Colonic mucosa (tissue), 4 donors: ENCODE data around the gene PKHD1. TPM values are rescaled to one million over a fixed set of nuclear protein-coding genes. Genes with fewer than 3 reads are reported as not detected.

Experiments used
- DNase-seq: peaks from one replicate; pipeline ENCODE4 v3.0.0-alpha.2; 2020
- H3K27ac ChIP-seq: fragments of 200-600 bp; one replicate; pipeline ENCODE4 v1.8.0; 2021
- H3K27me3 ChIP-seq: fragments of 200-600 bp; one replicate; pipeline ENCODE4 v1.8.0; 2021
- H3K36me3 ChIP-seq: fragments of 200-600 bp; one replicate; pipeline ENCODE4 v1.8.0; 2021
- H3K4me1 ChIP-seq: fragments of 200-600 bp; one replicate; pipeline ENCODE4 v1.8.0; 2021; ENCODE audit warnings: mild to moderate bottlenecking
- H3K4me3 ChIP-seq: fragments of 200-600 bp; one replicate; pipeline ENCODE4 v1.8.0; 2021
- H3K9ac ChIP-seq, 2 donors: one replicate each; pipeline ENCODE4 v1.7.0; 2013; ENCODE audit warnings: control low read depth in 2 of 2, low read depth in 2 of 2, low read length in 2 of 2
- H3K9me3 ChIP-seq: fragments of 200-600 bp; one replicate; pipeline ENCODE4 v1.8.0; 2021
- CTCF ChIP-seq: fragments of 200-600 bp; IDR thresholded peaks from one replicate; pipeline ENCODE4 v1.8.0; 2022; ENCODE audit warnings: antibody characterized with exemption, mild to moderate bottlenecking
- intact Hi-C: fragments of 100-400 bp; cut with DNase I; formaldehyde crosslinking; loops from one replicate; pipeline ENCODE4 v1.14.1; 2022
- total RNA-seq, 2 donors: library from RNA; stranded (reverse); fragmentation: NEBNext Ultra II Directional in 1 of 2; extraction: Animal tissue kit (Norgen Biotek cat#: 25700) in 1 of 2; gene quantifications; one replicate each; pipeline ENCODE4 v1.2.1, GENCODE V29; 2021
- donor health status: healthy.
- donor health status: DM: no; HTN: no; CAD: no.
- donor health status: DM: no; HTN: no; CAD: no.

PKHD1 gene
- total RNA-seq, 2 donors from 2014 or later: 0.08 to 0.10 TPM

GRCh38 chr6:52074716-52075115 is 12.7 kb downstream of the PKHD1 start:
- no peak for TF ChIP-seq CTCF
- H3K36me3 ChIP-seq: no peaks in the 10 kb centered on the region
- H3K4me1 ChIP-seq: no peaks in the 10 kb centered on the region
- DNase-seq: no peak
- H3K9ac ChIP-seq: no peak overlapping the region
- no peaks in the 10 kb centered on the region for H3K9me3 ChIP-seq
- intact Hi-C loops: no loop called here
- H3K27ac ChIP-seq: no peak overlapping the region
- H3K4me3 ChIP-seq: no peak overlapping the region
- H3K27me3 ChIP-seq: no peaks in the 10 kb centered on the region

DNA sequence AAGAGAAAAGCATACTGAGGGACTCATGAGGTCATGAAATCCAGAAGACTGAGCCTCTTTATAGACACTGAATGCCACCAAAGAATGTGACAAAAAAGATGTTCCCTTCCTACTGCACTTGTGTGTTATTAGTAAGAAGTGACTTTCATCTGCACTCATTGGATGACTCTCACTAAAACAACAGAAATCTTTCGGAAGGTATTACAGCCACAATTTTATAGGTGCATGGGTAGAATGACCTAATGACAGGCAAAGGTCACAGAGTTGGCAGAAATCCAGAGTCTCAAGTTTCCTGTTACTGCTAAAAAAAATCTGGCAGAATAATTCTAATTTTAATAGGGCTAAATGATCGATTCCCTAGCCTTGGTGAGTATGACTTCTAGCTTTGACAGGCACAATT is 13.3 kb downstream of the PKHD1 start:
- no peak overlapping the region for H3K27ac ChIP-seq
- DNase-seq: no peak
- no peaks in the 10 kb centered on the region for H3K9me3 ChIP-seq
- TF ChIP-seq CTCF: no peak
- intact Hi-C loops: no loop called here
- H3K9ac ChIP-seq: no peak overlapping the region
- no peaks in the 10 kb centered on the region for H3K36me3 ChIP-seq
- H3K4me1 ChIP-seq: no peaks in the 10 kb centered on the region
- no peaks in the 10 kb centered on the region for H3K27me3 ChIP-seq
- no peak overlapping the region for H3K4me3 ChIP-seq

- no peak for DNase-seq
- H3K9ac ChIP-seq: no peak overlapping the region
- H3K9me3 ChIP-seq: no peaks in the 10 kb centered on the region
- H3K27me3 ChIP-seq: no peaks in the 10 kb centered on the region
- no peak overlapping the region for H3K4me3 ChIP-seq
- no peak overlapping the region for H3K27ac ChIP-seq
- H3K4me1 ChIP-seq: no peaks in the 10 kb centered on the region
- intact Hi-C loops: no loop called here
- no peak for TF ChIP-seq CTCF
- H3K36me3 ChIP-seq: no peaks in the 10 kb centered on the region
Measured at GRCh38 chr6:52065621-52066020, 21.8 kb downstream of the PKHD1 start.

DNA sequence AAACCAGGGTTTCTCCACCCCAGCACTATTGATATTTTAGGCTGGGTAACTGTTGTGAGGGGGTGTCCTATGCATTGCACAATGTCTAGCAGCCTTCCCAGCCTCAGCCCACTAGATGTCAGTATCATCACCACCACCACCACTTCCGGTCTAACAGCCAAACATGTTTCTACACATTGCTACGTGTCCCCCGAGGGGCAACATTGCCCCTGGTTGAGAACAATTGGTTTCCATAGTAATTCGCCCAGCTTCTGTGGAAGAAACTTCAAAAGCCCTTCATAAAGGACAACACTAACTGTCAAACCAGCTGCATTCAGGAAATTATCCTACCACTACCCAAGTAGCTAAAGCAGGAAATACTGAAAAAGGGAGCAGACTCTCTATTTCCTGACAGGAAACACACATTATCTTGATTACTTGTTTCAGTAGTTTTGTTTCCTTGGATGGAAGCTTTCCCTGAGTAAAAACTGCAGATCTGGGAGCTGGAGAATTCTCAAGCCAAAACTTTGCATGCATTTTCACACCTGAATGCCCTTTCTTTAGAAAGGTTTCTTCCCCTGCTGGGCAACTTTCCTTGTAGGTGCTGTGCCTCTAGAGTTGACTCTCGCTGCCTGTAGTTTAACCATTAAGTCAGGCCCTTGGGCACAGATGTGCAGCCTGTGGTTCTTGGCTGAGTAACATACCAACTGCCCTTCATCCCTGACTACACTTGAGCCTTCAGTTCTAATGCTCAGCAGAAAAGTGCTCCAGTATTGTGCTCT is 23.6 kb downstream of the PKHD1 start:
- no peaks in the 10 kb centered on the region for H3K27me3 ChIP-seq
- no peaks in the 10 kb centered on the region for H3K36me3 ChIP-seq
- H3K4me1 ChIP-seq: no peaks in the 10 kb centered on the region
- H3K4me3 ChIP-seq: no peak overlapping the region
- no peak overlapping the region for H3K9ac ChIP-seq
- no peaks in the 10 kb centered on the region for H3K9me3 ChIP-seq
- intact Hi-C loops: loop anchor here (5.0 kb wide), 1 partner anchor 169 kb away; no protein-coding TSS in a partner anchor
- peak; percentile 44 for TF ChIP-seq CTCF
- DNase-seq: peak; percentile 50
- no peak overlapping the region for H3K27ac ChIP-seq

DNA sequence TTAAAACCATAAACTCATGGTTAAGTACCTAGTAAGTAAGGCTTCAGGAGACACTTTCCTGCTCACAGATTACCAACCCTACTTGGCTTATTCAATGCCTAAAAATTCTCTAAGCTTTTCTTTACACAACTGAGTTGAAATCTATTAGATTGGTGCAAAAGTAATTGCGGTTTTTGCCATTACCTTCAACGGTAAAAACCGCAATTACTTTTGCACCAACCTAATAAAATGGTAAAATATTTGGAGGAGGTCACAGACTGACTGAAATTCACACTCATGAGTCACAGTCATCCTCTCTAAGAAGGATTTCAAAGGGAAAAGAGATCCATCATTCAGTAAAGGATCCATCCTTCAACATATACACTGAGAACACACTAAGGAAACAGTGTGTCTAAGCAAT is 25.9 kb downstream of the PKHD1 start:
- H3K9ac ChIP-seq: no peak overlapping the region
- intact Hi-C loops: loop anchor here (5.0 kb wide), 1 partner anchor 171 kb away; no protein-coding TSS in a partner anchor
- H3K27ac ChIP-seq: no peak overlapping the region
- no peaks in the 10 kb centered on the region for H3K4me1 ChIP-seq
- no peaks in the 10 kb centered on the region for H3K36me3 ChIP-seq
- no peaks in the 10 kb centered on the region for H3K9me3 ChIP-seq
- H3K27me3 ChIP-seq: no peaks in the 10 kb centered on the region
- no peak for DNase-seq
- TF ChIP-seq CTCF: no peak
- no peak overlapping the region for H3K4me3 ChIP-seq
